WTC11 (cell line): ENCODE data around the gene PRSS8. TPM values are rescaled to one million over a fixed set of nuclear protein-coding genes. Genes with fewer than 3 reads are reported as not detected.

Source experiments
- ATF2 ChIP-seq: sonication (generic); formaldehyde crosslinking; IDR thresholded peaks from 2 replicates; pipeline ENCODE4 v1.8.1; 2022; ENCODE audit warnings: low read depth, missing genetic modification reagents, borderline replicate concordance
- CTCF ChIP-seq: fragments of 200-600 bp; IDR thresholded peaks from 2 replicates; pipeline ENCODE4 v1.8.0; 2022; ENCODE audit warnings: antibody characterized with exemption
- HMGXB4 ChIP-seq: sonication (generic); formaldehyde crosslinking; IDR thresholded peaks from 2 replicates; pipeline ENCODE4 v1.8.1; 2023; ENCODE audit warnings: mild to moderate bottlenecking, moderate library complexity, missing genetic modification reagents
- MLX ChIP-seq: sonication (generic); formaldehyde crosslinking; IDR thresholded peaks from 2 replicates; pipeline ENCODE4 v1.8.1; 2023; ENCODE audit warnings: mild to moderate bottlenecking, missing genetic modification reagents, moderate library complexity
- OVOL2 ChIP-seq: fragments of 250-450 bp; sonication (Bioruptor Pico); IDR thresholded peaks from 2 replicates; pipeline ENCODE4 v1.9.0; 2021; ENCODE audit warnings: mild to moderate bottlenecking, borderline replicate concordance
- PRRX2 ChIP-seq: fragments of 250-450 bp; sonication (Bioruptor Pico); IDR thresholded peaks from 2 replicates; pipeline ENCODE4 v1.8.0; 2021; ENCODE audit warnings: mild to moderate bottlenecking
- total RNA-seq: library from RNA; stranded (reverse); gene quantifications from 3 replicates; pipeline ENCODE4 v1.2.3, GENCODE V29; 2021

Gene PRSS8
- total RNA-seq, 1 experiment from 2014 or later, result 78.8 TPM

- TF ChIP-seq HMGXB4 (CRISPR knock-in tag), result no peak
- no peak for TF ChIP-seq MLX
- TF ChIP-seq PRRX2, result no peak
- no peak for TF ChIP-seq OVOL2 (CRISPR knock-in tag)
- TF ChIP-seq CTCF, result no peak
- TF ChIP-seq ATF2 (CRISPR knock-in tag), result no peak
These were observed 53.0 kb downstream of the PRSS8 start (continued) for GRCh38 chr16:31082368-31083045.

Other genes with a start within 250 kb of the PRSS8 start
- gene BCL7C, start 241.7 kb downstream of the PRSS8 start, total RNA-seq, result 18.3 to 20.3 TPM (median 18.7 TPM) in 3 replicates
- 1.4 to 1.9 TPM (median 1.6 TPM) in 3 replicates for gene CTF1, start 239.1 kb downstream of the PRSS8 start, total RNA-seq
- gene FBXL19, start 212.2 kb downstream of the PRSS8 start, total RNA-seq, result 79.0 to 84.9 TPM (median 84.3 TPM) in 3 replicates
- gene ORAI3, start 186.7 kb downstream of the PRSS8 start, total RNA-seq, result 10.8 to 13.5 TPM (median 13.2 TPM) in 3 replicates
- gene SETD1A, start 178.0 kb downstream of the PRSS8 start, total RNA-seq, result 29.3 to 31.1 TPM (median 29.4 TPM) in 3 replicates
- gene HSD3B7, start 150.5 kb downstream of the PRSS8 start, total RNA-seq, result 4.1 to 4.5 TPM (median 4.5 TPM) in 3 replicates
- 15.9 to 20.5 TPM (median 19.9 TPM) in 3 replicates for gene STX1B, start 125.1 kb downstream of the PRSS8 start, total RNA-seq
- gene STX4, start 102.2 kb downstream of the PRSS8 start, total RNA-seq, result 31.3 to 38.4 TPM (median 32.5 TPM) in 3 replicates
- 13.5 to 17.3 TPM (median 16.6 TPM) in 3 replicates for gene ZNF668, start 61.5 kb downstream of the PRSS8 start, total RNA-seq
- gene ZNF646, start 61.3 kb downstream of the PRSS8 start, total RNA-seq, result 26.7 to 29.3 TPM (median 29.1 TPM) in 3 replicates
- gene PRSS53, start 46.8 kb downstream of the PRSS8 start, total RNA-seq, result 2.5 to 4.9 TPM (median 4.1 TPM) in 3 replicates
- gene VKORC1, start 40.9 kb downstream of the PRSS8 start, total RNA-seq, result 85.7 to 114 TPM (median 110 TPM) in 3 replicates
- 58.3 to 71.3 TPM (median 69.3 TPM) in 3 replicates for gene BCKDK, start 27.3 kb downstream of the PRSS8 start, total RNA-seq
- gene KAT8, start 18.1 kb downstream of the PRSS8 start, total RNA-seq, result 65.7 to 70.8 TPM (median 69.8 TPM) in 3 replicates
- gene PRSS36, start 14.3 kb upstream of the PRSS8 start, total RNA-seq, result 0.48 to 1.5 TPM (median 1.3 TPM) in 3 replicates
- 631 to 770 TPM (median 679 TPM) in 3 replicates for gene FUS, start 44.4 kb upstream of the PRSS8 start, total RNA-seq
- gene PYCARD, start 67.0 kb upstream of the PRSS8 start, total RNA-seq, result 35.2 to 45.5 TPM (median 42.4 TPM) in 3 replicates
- gene TRIM72, start 78.4 kb upstream of the PRSS8 start, total RNA-seq, result 1.8 to 2.5 TPM (median 2.4 TPM) in 3 replicates
- 1.9 to 9.5 TPM (median 6.1 TPM) in 3 replicates for gene PYDC1, start 81.4 kb upstream of the PRSS8 start, total RNA-seq
- gene ITGAM, start 124.2 kb upstream of the PRSS8 start, total RNA-seq, result 0.82 to 1.1 TPM (median 0.94 TPM) in 3 replicates
- 0.25 to 0.33 TPM (median 0.32 TPM) in 3 replicates for gene ITGAX, start 219.4 kb upstream of the PRSS8 start, total RNA-seq